Transverse colon (tissue), 3 donors: ENCODE data around the gene COL6A1.

Source experiments
- POLR2A ChIP-seq: fragments of 450-650 bp; IDR thresholded peaks from one replicate; pipeline ENCODE4 v1.6.1; 2016; ENCODE audit warnings: antibody characterized with exemption, mild to moderate bottlenecking, moderate library complexity
- TF ChIP-seq, protein P1 (sequence below), 5 experiments: fragments of 200-600 bp in 3 of 5; fragments of 450-650 bp in 2 of 5; sonication (generic) in 3 of 5; IDR thresholded peaks; 1 replicate in 2 of 5; 2 replicates in 3 of 5; pipeline ENCODE4 v1.5.1; 2016 to 2017; ENCODE audit warnings: antibody characterized with exemption in 5 of 5, inconsistent platforms in 3 of 5, mild to moderate bottlenecking in 2 of 5, moderate library complexity in 1 of 5

DNA sequence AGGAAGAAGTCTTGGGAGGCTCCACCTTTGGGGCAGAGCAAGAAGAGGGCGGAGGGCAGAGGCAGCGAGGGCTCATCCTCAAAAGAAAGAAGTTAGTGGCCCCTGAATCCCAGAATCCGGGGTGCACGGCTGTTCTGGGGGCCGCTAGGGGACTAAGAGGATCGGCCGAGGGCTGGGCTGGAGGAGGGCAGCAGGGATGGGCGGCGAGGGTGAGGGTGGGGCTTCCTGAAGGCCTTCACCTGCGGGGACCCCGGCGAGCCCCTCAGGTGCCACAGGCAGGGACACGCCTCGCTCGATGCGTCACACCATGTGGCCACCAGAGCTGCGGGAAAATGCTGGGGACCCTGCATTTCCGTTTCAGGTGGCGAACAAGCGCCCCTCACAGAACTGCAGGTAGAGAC lies 23.9 kb downstream of the COL6A1 start:
- TF ChIP-seq POLR2A, result no peak
- TF ChIP-seq, protein P1, sequence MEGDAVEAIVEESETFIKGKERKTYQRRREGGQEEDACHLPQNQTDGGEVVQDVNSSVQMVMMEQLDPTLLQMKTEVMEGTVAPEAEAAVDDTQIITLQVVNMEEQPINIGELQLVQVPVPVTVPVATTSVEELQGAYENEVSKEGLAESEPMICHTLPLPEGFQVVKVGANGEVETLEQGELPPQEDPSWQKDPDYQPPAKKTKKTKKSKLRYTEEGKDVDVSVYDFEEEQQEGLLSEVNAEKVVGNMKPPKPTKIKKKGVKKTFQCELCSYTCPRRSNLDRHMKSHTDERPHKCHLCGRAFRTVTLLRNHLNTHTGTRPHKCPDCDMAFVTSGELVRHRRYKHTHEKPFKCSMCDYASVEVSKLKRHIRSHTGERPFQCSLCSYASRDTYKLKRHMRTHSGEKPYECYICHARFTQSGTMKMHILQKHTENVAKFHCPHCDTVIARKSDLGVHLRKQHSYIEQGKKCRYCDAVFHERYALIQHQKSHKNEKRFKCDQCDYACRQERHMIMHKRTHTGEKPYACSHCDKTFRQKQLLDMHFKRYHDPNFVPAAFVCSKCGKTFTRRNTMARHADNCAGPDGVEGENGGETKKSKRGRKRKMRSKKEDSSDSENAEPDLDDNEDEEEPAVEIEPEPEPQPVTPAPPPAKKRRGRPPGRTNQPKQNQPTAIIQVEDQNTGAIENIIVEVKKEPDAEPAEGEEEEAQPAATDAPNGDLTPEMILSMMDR (IDR thresholded peaks at IDR 0.05), result no peak
